ENCODE results near the gene FAM187B. TPM values are rescaled to one million over a fixed set of nuclear protein-coding genes. Genes with fewer than 3 reads are reported as not detected.

Gene FAM187B
- polyA plus RNA-seq, 1 donor (not counting 4 experiments of a cell fraction or from before 2014, with no cell fraction given): not detected

DNA sequence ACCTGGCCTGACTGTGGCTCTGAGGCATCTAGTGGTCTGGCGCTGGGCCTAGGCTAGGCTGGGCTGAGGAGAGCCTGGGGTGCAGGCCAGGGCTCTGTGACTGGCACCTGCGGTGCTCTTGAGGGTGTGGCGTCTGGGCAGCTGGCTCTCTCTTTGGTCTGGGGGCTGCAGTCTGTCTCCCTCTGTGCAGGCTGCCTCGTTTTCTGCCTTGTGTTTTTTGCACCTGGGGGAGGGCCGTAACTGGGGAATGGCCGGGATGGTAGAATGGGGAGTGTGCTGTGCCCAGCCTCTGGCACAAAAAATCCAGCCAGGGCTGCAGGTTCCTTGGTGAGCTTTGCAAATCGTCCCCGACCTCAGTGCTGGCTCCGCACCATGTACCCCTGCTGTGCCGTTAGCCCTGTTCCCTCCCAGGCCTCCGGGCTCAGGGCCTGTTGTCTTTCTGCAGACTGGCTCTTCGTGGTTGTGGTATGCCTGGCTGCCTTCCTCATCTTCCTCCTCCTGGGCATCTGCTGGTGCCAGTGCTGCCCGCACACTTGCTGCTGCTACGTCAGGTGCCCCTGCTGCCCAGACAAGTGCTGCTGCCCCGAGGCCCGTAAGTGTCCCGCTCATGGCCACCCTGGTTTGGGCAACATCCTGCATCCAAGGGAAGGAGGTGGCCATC is 33.7 kb upstream of the FAM187B start:
- H3K36me3 ChIP-seq (ENCODE audit: control insufficient read depth in 2 of 2, extremely low read depth in 1 of 2, insufficient read depth in 2 of 2, low read length in 2 of 2): peaks cover 35 to 41% of the 10 kb centered on the region in 2 experiments
- dilution Hi-C loops (cut with MboI; ENCODE audit: extremely low pct_ligation_motif_present, low sequenced_read_pairs): no loop called here
- H3K79me2 ChIP-seq (ENCODE audit: control insufficient read depth, insufficient read depth, low read length): peaks cover 15% of the 10 kb centered on the region
- H3K27ac ChIP-seq (ENCODE audit: control insufficient read depth, insufficient read depth, low read length): no peak overlapping the region
- DNase-seq (ENCODE audit: low read depth, low spot score): no peak
- no peak for FAIRE-seq
- H3K9ac ChIP-seq (ENCODE audit: control insufficient read depth, extremely low read depth, insufficient read depth, low read length): no peak overlapping the region
- H2AFZ ChIP-seq (ENCODE audit: control insufficient read depth, low read length): no peak overlapping the region
- H4K20me1 ChIP-seq (ENCODE audit: control insufficient read depth, extremely low read depth, insufficient read depth, low read length): no peaks in the 10 kb centered on the region
- peaks cover 17% of the 10 kb centered on the region for H3K4me1 ChIP-seq (ENCODE audit: control insufficient read depth, extremely low read depth, insufficient read depth, low read length)
- no peaks in the 10 kb centered on the region for H3K9me3 ChIP-seq (ENCODE audit: control insufficient read depth, low read depth, low read length)
- H3K4me2 ChIP-seq (ENCODE audit: control insufficient read depth, extremely low read depth, insufficient read depth, low read depth, low read length): no peak overlapping the region
- H3K9me1 ChIP-seq (ENCODE audit: control insufficient read depth, extremely low read depth, insufficient read depth, low read length): no peaks in the 10 kb centered on the region
- no peaks in the 10 kb centered on the region for H3K27me3 ChIP-seq (ENCODE audit: control insufficient read depth, extremely low read depth, insufficient read depth, low read length)
- TF ChIP-seq EZH2 (IDR thresholded peaks at IDR 0.05; ENCODE audit: low read length): no peak
- TF ChIP-seq, protein P1, sequence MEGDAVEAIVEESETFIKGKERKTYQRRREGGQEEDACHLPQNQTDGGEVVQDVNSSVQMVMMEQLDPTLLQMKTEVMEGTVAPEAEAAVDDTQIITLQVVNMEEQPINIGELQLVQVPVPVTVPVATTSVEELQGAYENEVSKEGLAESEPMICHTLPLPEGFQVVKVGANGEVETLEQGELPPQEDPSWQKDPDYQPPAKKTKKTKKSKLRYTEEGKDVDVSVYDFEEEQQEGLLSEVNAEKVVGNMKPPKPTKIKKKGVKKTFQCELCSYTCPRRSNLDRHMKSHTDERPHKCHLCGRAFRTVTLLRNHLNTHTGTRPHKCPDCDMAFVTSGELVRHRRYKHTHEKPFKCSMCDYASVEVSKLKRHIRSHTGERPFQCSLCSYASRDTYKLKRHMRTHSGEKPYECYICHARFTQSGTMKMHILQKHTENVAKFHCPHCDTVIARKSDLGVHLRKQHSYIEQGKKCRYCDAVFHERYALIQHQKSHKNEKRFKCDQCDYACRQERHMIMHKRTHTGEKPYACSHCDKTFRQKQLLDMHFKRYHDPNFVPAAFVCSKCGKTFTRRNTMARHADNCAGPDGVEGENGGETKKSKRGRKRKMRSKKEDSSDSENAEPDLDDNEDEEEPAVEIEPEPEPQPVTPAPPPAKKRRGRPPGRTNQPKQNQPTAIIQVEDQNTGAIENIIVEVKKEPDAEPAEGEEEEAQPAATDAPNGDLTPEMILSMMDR (optimal IDR thresholded peaks at IDR 0.05 in 1 of 3, IDR thresholded peaks at IDR 0.05 in 1 of 3, conservative IDR thresholded peaks at IDR 0.05 in 1 of 3; ENCODE audit: extremely low read depth in 1 of 3, insufficient read depth in 2 of 3, low read length in 3 of 3): no peak
- no peak overlapping the region for H3K4me3 ChIP-seq (ENCODE audit: control insufficient read depth in 2 of 3, extremely low read depth in 1 of 3, insufficient read depth in 2 of 3, low read depth in 1 of 3, low read length in 3 of 3)

- DNase-seq (ENCODE audit: low read depth, low spot score) (no peak), FAIRE-seq (no peak)
- Histone ChIP-seq H3K9ac (ENCODE audit: control insufficient read depth, extremely low read depth, insufficient read depth, low read length) (no peak overlapping the region), H3K4me2 (ENCODE audit: control insufficient read depth, extremely low read depth, insufficient read depth, low read depth, low read length) (no peak overlapping the region), H2AFZ (ENCODE audit: control insufficient read depth, low read length) (no peak overlapping the region), H3K9me3 (ENCODE audit: control insufficient read depth, low read depth, low read length) (no peaks in the 10 kb centered on the region), H3K4me1 (ENCODE audit: control insufficient read depth, extremely low read depth, insufficient read depth, low read length) (peaks cover 10% of the 10 kb centered on the region), H3K36me3 (ENCODE audit: control insufficient read depth in 2 of 2, extremely low read depth in 1 of 2, insufficient read depth in 2 of 2, low read length in 2 of 2) (peaks cover 35 to 39% of the 10 kb centered on the region in 2 experiments), H3K9me1 (ENCODE audit: control insufficient read depth, extremely low read depth, insufficient read depth, low read length) (no peaks in the 10 kb centered on the region), H4K20me1 (ENCODE audit: control insufficient read depth, extremely low read depth, insufficient read depth, low read length) (no peaks in the 10 kb centered on the region), H3K27ac (ENCODE audit: control insufficient read depth, insufficient read depth, low read length) (no peak overlapping the region), H3K27me3 (ENCODE audit: control insufficient read depth, extremely low read depth, insufficient read depth, low read length) (no peaks in the 10 kb centered on the region), H3K79me2 (ENCODE audit: control insufficient read depth, insufficient read depth, low read length) (peaks cover 11% of the 10 kb centered on the region), H3K4me3 (ENCODE audit: control insufficient read depth in 2 of 3, extremely low read depth in 1 of 3, insufficient read depth in 2 of 3, low read depth in 1 of 3, low read length in 3 of 3) (no peak overlapping the region)
- dilution Hi-C loops (cut with MboI; ENCODE audit: extremely low pct_ligation_motif_present, low sequenced_read_pairs): no loop called here
- no peak for TF ChIP-seq EZH2 (IDR thresholded peaks at IDR 0.05; ENCODE audit: low read length)
- TF ChIP-seq, protein P1 (optimal IDR thresholded peaks at IDR 0.05 in 1 of 3, IDR thresholded peaks at IDR 0.05 in 1 of 3, conservative IDR thresholded peaks at IDR 0.05 in 1 of 3; ENCODE audit: extremely low read depth in 1 of 3, insufficient read depth in 2 of 3, low read length in 3 of 3): no peak
These were observed 33.0 kb upstream of the FAM187B start for GRCh38 chr19:35261356-35262100.
